ENCODE measurements around the gene LRRC4C. TPM values are rescaled to one million over a fixed set of nuclear protein-coding genes. Genes with fewer than 3 reads are reported as not detected.

The LRRC4C gene
- total RNA-seq, 1 donor from 2014 or later = 5.5 TPM

GRCh38 chr11:40467771-40468170 lies 991.7 kb downstream of the LRRC4C start:
- no peaks in the 10 kb centered on the region for H3K4me1 Mint-ChIP-seq
- no peak overlapping the region for H3K27ac Mint-ChIP-seq (ENCODE audit: unreplicated experiment)
- peaks cover 5% of the 10 kb centered on the region for H3K9me3 Mint-ChIP-seq
- H3K4me3 Mint-ChIP-seq = no peak overlapping the region
- DNase-seq (ENCODE audit: low read depth, low spot score) = no peak
- TF ChIP-seq CTCF (conservative IDR thresholded peaks at IDR 0.05) = no peak
- H3K27me3 Mint-ChIP-seq (ENCODE audit: low read depth) = no peaks in the 10 kb centered on the region
- H3K36me3 Mint-ChIP-seq (ENCODE audit: low read depth) = no peaks in the 10 kb centered on the region

GRCh38 chr11:40445391-40445790 lies 1014.1 kb downstream of the LRRC4C start:
- H3K36me3 Mint-ChIP-seq (ENCODE audit: low read depth) = peaks cover 8% of the 10 kb centered on the region
- DNase-seq (ENCODE audit: low read depth, low spot score) = no peak
- H3K27ac Mint-ChIP-seq (ENCODE audit: unreplicated experiment) = no peak overlapping the region
- TF ChIP-seq CTCF (conservative IDR thresholded peaks at IDR 0.05) = no peak
- no peak overlapping the region for H3K4me3 Mint-ChIP-seq
- H3K27me3 Mint-ChIP-seq (ENCODE audit: low read depth) = no peaks in the 10 kb centered on the region
- H3K9me3 Mint-ChIP-seq = peaks cover 11% of the 10 kb centered on the region
- H3K4me1 Mint-ChIP-seq = no peaks in the 10 kb centered on the region

- Mint-ChIP-seq H3K9me3 (peaks cover 11% of the 10 kb centered on the region), H3K27ac (ENCODE audit: unreplicated experiment) (no peak overlapping the region), H3K4me3 (no peak overlapping the region), H3K36me3 (ENCODE audit: low read depth) (peaks cover 8% of the 10 kb centered on the region), H3K27me3 (ENCODE audit: low read depth) (no peaks in the 10 kb centered on the region), H3K4me1 (no peaks in the 10 kb centered on the region)
- no peak for TF ChIP-seq CTCF (conservative IDR thresholded peaks at IDR 0.05)
- no peak for DNase-seq (ENCODE audit: low read depth, low spot score)
Measured at GRCh38 chr11:40444151-40444550, 1015.3 kb downstream of the LRRC4C start.

- H3K36me3 Mint-ChIP-seq (ENCODE audit: low read depth) = no peaks in the 10 kb centered on the region
- H3K9me3 Mint-ChIP-seq = peaks cover 4% of the 10 kb centered on the region
- no peaks in the 10 kb centered on the region for H3K4me1 Mint-ChIP-seq
- no peak overlapping the region for H3K4me3 Mint-ChIP-seq
- DNase-seq (ENCODE audit: low read depth, low spot score) = no peak
- no peak overlapping the region for H3K27ac Mint-ChIP-seq (ENCODE audit: unreplicated experiment)
- no peaks in the 10 kb centered on the region for H3K27me3 Mint-ChIP-seq (ENCODE audit: low read depth)
- no peak for TF ChIP-seq CTCF (conservative IDR thresholded peaks at IDR 0.05)
Measured at GRCh38 chr11:40435344-40435743, 1024.1 kb downstream of the LRRC4C start.

- Mint-ChIP-seq H3K4me1 (peaks cover 4% of the 10 kb centered on the region), H3K4me3 (no peak overlapping the region), H3K9me3 (peaks cover 4% of the 10 kb centered on the region), H3K27ac (ENCODE audit: unreplicated experiment) (no peak overlapping the region), H3K36me3 (ENCODE audit: low read depth) (no peaks in the 10 kb centered on the region), H3K27me3 (ENCODE audit: low read depth) (no peaks in the 10 kb centered on the region)
- TF ChIP-seq CTCF (conservative IDR thresholded peaks at IDR 0.05) = no peak
- DNase-seq (ENCODE audit: low read depth, low spot score) = no peak
Measured at GRCh38 chr11:40434926-40435325, 1024.5 kb downstream of the LRRC4C start.

GRCh38 chr11:40432358-40432757 lies 1027.1 kb downstream of the LRRC4C start:
- Mint-ChIP-seq H3K36me3 (ENCODE audit: low read depth) (no peaks in the 10 kb centered on the region), H3K27ac (ENCODE audit: unreplicated experiment) (no peak overlapping the region)

More at GRCh38 chr11:40432358-40432757, 1027.1 kb downstream of the LRRC4C start:
- H3K4me3 Mint-ChIP-seq = no peak overlapping the region
- H3K9me3 Mint-ChIP-seq = no peaks in the 10 kb centered on the region
- no peak for DNase-seq (ENCODE audit: low read depth, low spot score)
- no peak for TF ChIP-seq CTCF (conservative IDR thresholded peaks at IDR 0.05)
- no peaks in the 10 kb centered on the region for H3K27me3 Mint-ChIP-seq (ENCODE audit: low read depth)
- H3K4me1 Mint-ChIP-seq = peaks cover 6% of the 10 kb centered on the region

All from neural crest cell (in vitro differentiated cells).